ENCODE data around the gene ADSS1. TPM values are rescaled to one million over a fixed set of nuclear protein-coding genes. Genes with fewer than 3 reads are reported as not detected.

The ADSS1 gene
- total RNA-seq, 1 donor from 2014 or later = 5.5 TPM

DNA sequence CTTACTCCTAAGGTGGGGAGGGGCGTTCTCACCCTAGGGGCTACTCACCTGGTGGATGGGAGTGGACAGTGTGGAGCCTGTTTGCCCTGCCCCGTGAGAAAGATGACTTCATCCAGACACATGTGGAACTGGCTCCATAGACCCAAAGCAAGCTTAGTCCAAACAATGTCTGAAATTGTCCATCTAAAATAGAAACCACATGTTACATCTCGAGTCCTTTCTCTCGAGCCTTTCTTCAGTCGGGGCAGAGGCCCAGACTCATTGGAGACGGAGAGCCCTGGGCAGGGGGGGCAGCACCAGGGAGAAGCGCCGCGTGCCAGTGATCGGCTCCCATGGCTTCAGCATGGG is 33.2 kb downstream of the ADSS1 start:
- Histone ChIP-seq H3K27ac (no peak overlapping the region), H3K9me3 (no peaks in the 10 kb centered on the region), H3K4me3 (no peak overlapping the region), H3K4me1 (peaks cover 12% of the 10 kb centered on the region), H3K36me3 (peaks cover 50% of the 10 kb centered on the region), H3K27me3 (no peaks in the 10 kb centered on the region)
- DNase-seq (no peak), ATAC-seq (no peak)
- TF ChIP-seq, protein P1, sequence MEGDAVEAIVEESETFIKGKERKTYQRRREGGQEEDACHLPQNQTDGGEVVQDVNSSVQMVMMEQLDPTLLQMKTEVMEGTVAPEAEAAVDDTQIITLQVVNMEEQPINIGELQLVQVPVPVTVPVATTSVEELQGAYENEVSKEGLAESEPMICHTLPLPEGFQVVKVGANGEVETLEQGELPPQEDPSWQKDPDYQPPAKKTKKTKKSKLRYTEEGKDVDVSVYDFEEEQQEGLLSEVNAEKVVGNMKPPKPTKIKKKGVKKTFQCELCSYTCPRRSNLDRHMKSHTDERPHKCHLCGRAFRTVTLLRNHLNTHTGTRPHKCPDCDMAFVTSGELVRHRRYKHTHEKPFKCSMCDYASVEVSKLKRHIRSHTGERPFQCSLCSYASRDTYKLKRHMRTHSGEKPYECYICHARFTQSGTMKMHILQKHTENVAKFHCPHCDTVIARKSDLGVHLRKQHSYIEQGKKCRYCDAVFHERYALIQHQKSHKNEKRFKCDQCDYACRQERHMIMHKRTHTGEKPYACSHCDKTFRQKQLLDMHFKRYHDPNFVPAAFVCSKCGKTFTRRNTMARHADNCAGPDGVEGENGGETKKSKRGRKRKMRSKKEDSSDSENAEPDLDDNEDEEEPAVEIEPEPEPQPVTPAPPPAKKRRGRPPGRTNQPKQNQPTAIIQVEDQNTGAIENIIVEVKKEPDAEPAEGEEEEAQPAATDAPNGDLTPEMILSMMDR (IDR thresholded peaks at IDR 0.05) = no peak
- intact Hi-C loops (cut with DNase I) = no loop called here

DNA sequence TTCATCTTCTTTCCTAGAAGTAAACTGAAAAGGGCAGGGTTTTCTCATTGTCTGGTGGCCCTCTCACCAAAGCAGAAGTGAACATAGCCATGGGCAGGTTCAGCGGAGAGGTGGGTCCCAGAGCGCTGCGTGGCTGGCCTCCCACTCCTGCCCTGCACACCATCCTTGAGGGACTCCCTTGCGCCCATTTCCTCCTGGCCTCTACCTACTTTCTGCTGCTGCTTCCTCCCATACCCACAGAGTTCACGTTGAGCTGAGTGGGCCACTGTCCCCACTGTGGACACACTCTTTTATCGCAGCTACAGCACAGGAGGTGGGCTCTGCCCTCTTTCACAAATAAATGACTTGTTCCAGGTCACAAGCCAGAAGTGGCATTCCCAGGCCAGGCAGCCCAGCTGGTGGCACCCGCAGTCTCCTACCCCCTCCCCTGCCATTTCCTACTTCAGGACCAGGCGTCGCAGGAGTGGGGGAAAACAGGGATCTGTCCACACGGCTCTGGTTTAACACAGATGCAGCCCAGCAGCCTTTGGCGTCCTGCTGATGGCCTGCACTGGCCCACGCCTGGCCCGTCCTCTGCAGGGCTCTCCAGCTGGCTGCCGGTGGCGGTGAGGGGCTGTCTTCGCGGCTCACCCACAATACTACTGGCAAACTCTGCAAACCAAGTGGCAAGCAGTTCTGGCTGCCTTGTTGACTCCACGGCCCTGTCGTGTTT is 33.8 kb downstream of the ADSS1 start:
- TF ChIP-seq, protein P1 (IDR thresholded peaks at IDR 0.05) = no peak
- no peak for DNase-seq
- H3K36me3 ChIP-seq = peaks cover 53% of the 10 kb centered on the region
- no peaks in the 10 kb centered on the region for H3K27me3 ChIP-seq
- peaks cover 12% of the 10 kb centered on the region for H3K4me1 ChIP-seq
- H3K27ac ChIP-seq = no peak overlapping the region
- ATAC-seq = no peak
- intact Hi-C loops (cut with DNase I) = no loop called here
- H3K4me3 ChIP-seq = no peak overlapping the region
- H3K9me3 ChIP-seq = no peaks in the 10 kb centered on the region

DNA sequence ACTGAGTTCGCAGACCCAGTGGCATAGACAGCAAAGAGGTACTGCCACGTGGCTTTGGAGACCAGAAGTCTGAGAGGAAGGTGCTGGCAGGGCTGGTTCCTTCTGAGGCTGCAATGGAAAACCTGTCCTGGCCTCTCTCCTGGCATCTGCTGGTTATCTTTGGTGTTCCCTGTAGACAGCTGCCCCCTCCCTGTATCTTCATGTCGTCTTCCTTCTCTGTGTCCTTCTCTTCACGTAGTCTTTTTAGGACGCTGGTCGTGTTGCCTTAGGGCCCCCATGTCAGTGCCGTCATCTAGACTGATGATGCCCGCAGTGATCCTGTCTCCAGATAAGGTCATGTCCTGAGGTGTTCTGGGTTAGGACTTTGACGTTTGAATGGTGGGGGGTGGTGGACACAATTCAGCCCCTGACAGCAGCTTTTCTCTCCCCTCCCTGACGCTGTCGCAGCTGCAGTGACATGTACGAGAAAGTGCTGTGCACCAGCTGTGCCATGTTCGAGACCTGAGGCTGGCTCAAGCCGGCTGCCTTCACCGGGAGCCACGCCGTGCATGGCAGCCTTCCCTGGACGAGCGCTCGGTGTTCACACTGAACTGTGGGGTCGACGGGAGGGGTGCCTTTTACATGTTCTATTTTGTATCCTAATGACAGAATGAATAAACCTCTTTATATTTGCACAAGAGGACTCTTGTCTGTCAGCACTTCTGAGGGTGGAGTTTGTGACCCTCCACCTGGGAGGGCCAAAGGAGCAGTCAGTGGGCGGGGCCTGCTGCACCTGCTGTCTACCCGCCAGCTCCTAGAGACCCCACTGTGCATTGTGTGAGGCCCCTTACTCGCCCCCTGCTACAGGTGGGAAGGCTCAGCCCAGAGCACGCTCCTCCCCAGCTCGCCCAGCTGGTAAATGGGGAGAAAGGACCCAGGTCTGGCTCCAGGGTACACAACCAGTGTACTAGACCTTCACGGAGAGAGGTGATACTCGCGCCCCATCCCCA is 35.2 kb downstream of the ADSS1 start:
- DNase-seq (no peak), ATAC-seq (no peak)
- H3K9me3 ChIP-seq = no peaks in the 10 kb centered on the region
- TF ChIP-seq, protein P1 (IDR thresholded peaks at IDR 0.05) = no peak
- no peaks in the 10 kb centered on the region for H3K27me3 ChIP-seq
- H3K27ac ChIP-seq = no peak overlapping the region
- no peak overlapping the region for H3K4me3 ChIP-seq
- H3K36me3 ChIP-seq = peaks cover 53% of the 10 kb centered on the region
- intact Hi-C loops (cut with DNase I) = no loop called here
- H3K4me1 ChIP-seq = peaks cover 6% of the 10 kb centered on the region

DNA sequence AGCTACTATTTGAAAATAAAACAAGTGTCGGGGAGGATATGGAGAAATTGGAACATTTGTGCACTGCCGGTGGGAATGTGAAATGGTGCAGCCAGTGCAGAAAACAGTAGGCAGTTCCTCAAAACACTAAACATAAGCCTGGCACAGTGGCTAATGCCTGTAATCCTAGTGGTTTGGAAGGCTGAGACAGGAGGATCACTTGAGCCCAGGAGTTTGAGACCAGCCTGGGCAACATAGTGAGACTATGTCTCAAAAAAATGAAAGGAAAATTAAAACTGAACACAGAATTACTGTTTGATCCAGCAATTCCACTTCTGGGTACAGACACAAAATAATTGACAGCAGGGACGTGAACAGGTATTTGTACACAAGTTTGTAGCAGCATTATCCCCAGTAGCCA is 41.5 kb downstream of the ADSS1 start:
- ATAC-seq (no peak), DNase-seq (no peak)
- Histone ChIP-seq H3K4me1 (peaks cover 12% of the 10 kb centered on the region), H3K27me3 (no peaks in the 10 kb centered on the region), H3K36me3 (peaks cover 15% of the 10 kb centered on the region), H3K27ac (no peak overlapping the region), H3K4me3 (no peak overlapping the region), H3K9me3 (no peaks in the 10 kb centered on the region)
- intact Hi-C loops (cut with DNase I) = no loop called here
- TF ChIP-seq, protein P1 (IDR thresholded peaks at IDR 0.05) = no peak

DNA sequence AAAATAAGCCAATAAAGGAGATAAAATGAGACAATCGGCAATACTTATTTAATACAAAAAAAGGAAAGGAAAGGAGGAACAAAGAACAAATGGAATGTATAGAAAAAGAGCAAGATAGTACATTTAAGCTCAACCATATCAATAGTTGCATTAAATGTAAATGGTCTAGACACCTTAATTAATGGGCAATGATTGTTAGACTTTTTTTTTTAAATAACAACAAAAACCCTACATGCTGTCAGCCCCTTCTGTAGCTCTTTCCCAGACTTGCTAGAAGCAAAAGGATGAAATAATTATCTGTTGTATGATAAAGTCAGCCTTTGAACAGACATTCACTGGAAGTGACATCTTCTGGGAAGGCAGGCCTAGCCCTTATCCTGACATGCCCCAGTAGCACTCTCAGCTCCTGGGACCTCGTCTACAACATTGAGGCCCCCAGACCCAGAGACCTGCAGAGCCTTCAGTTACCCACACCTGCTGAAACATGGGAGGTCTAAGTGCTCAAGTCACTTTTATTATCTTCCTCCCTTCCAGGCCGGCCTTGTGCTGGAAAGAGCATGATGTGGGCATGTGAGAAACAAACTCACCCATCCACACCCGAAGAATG is 42.3 kb downstream of the ADSS1 start:
- peaks cover 24% of the 10 kb centered on the region for H3K36me3 ChIP-seq
- ATAC-seq (no peak), DNase-seq (no peak)
- no peaks in the 10 kb centered on the region for H3K9me3 ChIP-seq
- H3K27me3 ChIP-seq = no peaks in the 10 kb centered on the region
- peaks cover 12% of the 10 kb centered on the region for H3K4me1 ChIP-seq
- TF ChIP-seq, protein P1 (IDR thresholded peaks at IDR 0.05) = no peak
- peak overlapping the region; percentile 11 for H3K27ac ChIP-seq
- no peak overlapping the region for H3K4me3 ChIP-seq
- intact Hi-C loops (cut with DNase I) = no loop called here

Measured in upper lobe of right lung (tissue), 1 donor.